Measurements from ENCODE around the gene ZNF778. TPM values are rescaled to one million over a fixed set of nuclear protein-coding genes. Genes with fewer than 3 reads are reported as not detected.

Gene ZNF778
- total RNA-seq, 2 donors from 2014 or later: 13.0 to 16.3 TPM

GRCh38 chr16:89174877-89175276, 42.6 kb upstream of the ZNF778 start:
- H3K27ac Mint-ChIP-seq: no peak overlapping the region
- H3K9me3 Mint-ChIP-seq: no peaks in the 10 kb centered on the region
- H3K36me3 ChIP-seq (ENCODE audit: control insufficient read depth, insufficient read depth, low read length): no peaks in the 10 kb centered on the region
- no peak for DNase-seq
- H3K4me1 Mint-ChIP-seq: peaks cover 4% of the 10 kb centered on the region
- no peak overlapping the region for H3K27ac ChIP-seq (ENCODE audit: low read depth, low read length)
- no peak for TF ChIP-seq CTCF (conservative IDR thresholded peaks at IDR 0.05)
- H3K27me3 ChIP-seq (ENCODE audit: control insufficient read depth, insufficient read depth, low read length, poor library complexity, severe bottlenecking): peaks cover 31% of the 10 kb centered on the region
- H3K9ac ChIP-seq (ENCODE audit: extremely low read depth, low read length, poor library complexity, severe bottlenecking): no peak overlapping the region
- no peaks in the 10 kb centered on the region for H3K36me3 Mint-ChIP-seq (ENCODE audit: low read depth)
- no peak overlapping the region for H3K4me3 Mint-ChIP-seq
- H3K27me3 Mint-ChIP-seq (ENCODE audit: insufficient read depth): peaks cover 23% of the 10 kb centered on the region
- WGBS, 2 experiments (ENCODE audit: insufficient coverage in 1 of 2, insufficient read length in 1 of 2): 77 to 95% methylated on average over 6 to 14 of the region's 14 CpGs
- no peak overlapping the region for H3K4me3 ChIP-seq (ENCODE audit: low read length)
- H3K4me1 ChIP-seq (ENCODE audit: control insufficient read depth, insufficient read depth, low read length): peaks cover 2% of the 10 kb centered on the region
- no peaks in the 10 kb centered on the region for H3K9me3 ChIP-seq (ENCODE audit: control insufficient read depth, low read length)

- H3K36me3 Mint-ChIP-seq (ENCODE audit: low read depth): no peaks in the 10 kb centered on the region
- H3K27me3 ChIP-seq (ENCODE audit: control insufficient read depth, insufficient read depth, low read length, poor library complexity, severe bottlenecking): peaks cover 24% of the 10 kb centered on the region
- no peaks in the 10 kb centered on the region for H3K36me3 ChIP-seq (ENCODE audit: control insufficient read depth, insufficient read depth, low read length)
- DNase-seq: no peak
- H3K27ac ChIP-seq (ENCODE audit: low read depth, low read length): no peak overlapping the region
- H3K27me3 Mint-ChIP-seq (ENCODE audit: insufficient read depth): peaks cover 16% of the 10 kb centered on the region
- H3K4me3 Mint-ChIP-seq: no peak overlapping the region
- H3K9ac ChIP-seq (ENCODE audit: extremely low read depth, low read length, poor library complexity, severe bottlenecking): no peak overlapping the region
- TF ChIP-seq CTCF (conservative IDR thresholded peaks at IDR 0.05): no peak
- no peak overlapping the region for H3K27ac Mint-ChIP-seq
- WGBS, 2 experiments (ENCODE audit: insufficient coverage in 1 of 2, insufficient read length in 1 of 2): 86 to 90% methylated on average over 11 to 20 of the region's 20 CpGs
- H3K9me3 Mint-ChIP-seq: no peaks in the 10 kb centered on the region
- H3K9me3 ChIP-seq (ENCODE audit: control insufficient read depth, low read length): no peaks in the 10 kb centered on the region
- H3K4me1 Mint-ChIP-seq: peaks cover 4% of the 10 kb centered on the region
- H3K4me3 ChIP-seq (ENCODE audit: low read length): no peak overlapping the region
- peaks cover 2% of the 10 kb centered on the region for H3K4me1 ChIP-seq (ENCODE audit: control insufficient read depth, insufficient read depth, low read length)
These were observed 42.0 kb upstream of the ZNF778 start for GRCh38 chr16:89175280-89176146.

- H3K36me3 ChIP-seq (ENCODE audit: control insufficient read depth, insufficient read depth, low read length): no peaks in the 10 kb centered on the region
- no peaks in the 10 kb centered on the region for H3K36me3 Mint-ChIP-seq (ENCODE audit: low read depth)
- H3K27ac ChIP-seq (ENCODE audit: low read depth, low read length): no peak overlapping the region
- 89 to 95% methylated on average over 20 to 27 of the region's 27 CpGs for WGBS, 2 experiments (ENCODE audit: insufficient coverage in 1 of 2, insufficient read length in 1 of 2)
- H3K27me3 Mint-ChIP-seq (ENCODE audit: insufficient read depth): peaks cover 12% of the 10 kb centered on the region
- peaks cover 18% of the 10 kb centered on the region for H3K27me3 ChIP-seq (ENCODE audit: control insufficient read depth, insufficient read depth, low read length, poor library complexity, severe bottlenecking)
- no peak for DNase-seq
- no peak overlapping the region for H3K9ac ChIP-seq (ENCODE audit: extremely low read depth, low read length, poor library complexity, severe bottlenecking)
- H3K9me3 Mint-ChIP-seq: no peaks in the 10 kb centered on the region
- no peak overlapping the region for H3K4me3 Mint-ChIP-seq
- no peak overlapping the region for H3K4me3 ChIP-seq (ENCODE audit: low read length)
- no peak for TF ChIP-seq CTCF (conservative IDR thresholded peaks at IDR 0.05)
- no peaks in the 10 kb centered on the region for H3K4me1 Mint-ChIP-seq
- H3K9me3 ChIP-seq (ENCODE audit: control insufficient read depth, low read length): no peaks in the 10 kb centered on the region
- H3K27ac Mint-ChIP-seq: no peak overlapping the region
- peaks cover 2% of the 10 kb centered on the region for H3K4me1 ChIP-seq (ENCODE audit: control insufficient read depth, insufficient read depth, low read length)
These were observed 41.3 kb upstream of the ZNF778 start for GRCh38 chr16:89176147-89176690.
